Measurements from ENCODE around the gene PROCR.

The PROCR gene

DNA sequence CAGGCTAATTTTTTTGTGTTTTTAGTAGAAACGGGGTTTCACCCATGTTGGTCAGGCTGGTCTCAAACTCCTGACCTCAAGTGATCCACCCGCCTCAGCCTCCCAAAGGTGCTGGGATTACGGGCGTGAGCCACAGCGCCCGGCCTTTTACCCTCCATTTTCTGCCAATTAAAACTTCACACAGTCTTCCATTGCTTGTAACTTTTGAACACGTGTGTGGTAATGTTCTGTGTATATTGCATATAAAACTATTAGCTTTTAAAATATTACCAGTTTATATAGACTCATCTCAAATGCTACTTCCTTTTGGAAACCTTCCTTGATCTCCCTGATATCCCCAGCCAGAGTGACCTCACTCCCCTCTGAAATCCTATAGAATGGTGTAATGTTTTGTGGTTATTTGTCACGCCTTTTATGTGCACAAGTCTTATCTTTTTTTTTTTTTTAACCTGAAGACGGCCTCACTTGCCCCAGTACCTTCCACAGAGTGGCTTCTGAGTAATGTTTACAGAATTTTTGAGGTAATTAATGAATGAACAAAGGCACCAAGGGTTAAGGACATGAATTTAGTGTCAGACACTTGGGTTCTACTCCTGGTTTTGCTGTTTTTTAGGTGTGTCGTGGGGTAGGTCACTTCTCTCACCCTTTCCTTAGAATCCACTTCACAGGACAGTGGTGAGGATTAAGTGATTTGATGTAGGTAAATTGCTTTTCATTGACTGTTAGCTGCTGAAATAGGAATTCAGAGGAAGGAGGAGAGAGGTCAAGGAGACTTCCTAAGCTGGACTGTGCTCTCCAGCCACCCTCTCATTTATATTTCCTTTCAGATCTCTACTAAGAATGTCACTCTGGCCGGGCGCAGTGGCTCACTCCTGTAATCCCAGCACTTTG, 43.4 kb downstream of the PROCR start:
- DNase-seq (ENCODE audit: low spot score), result no peak
- Histone ChIP-seq H3K4me3 (ENCODE audit: severe bottlenecking) (no peak overlapping the region), H3K27me3 (ENCODE audit: insufficient read depth, poor library complexity, severe bottlenecking) (no peaks in the 10 kb centered on the region), H3K36me3 (ENCODE audit: low read depth) (no peaks in the 10 kb centered on the region), H3K4me1 (ENCODE audit: insufficient read depth, poor library complexity, severe bottlenecking) (peaks cover 11% of the 10 kb centered on the region), H3K9me3 (ENCODE audit: severe bottlenecking) (no peaks in the 10 kb centered on the region), H3K27ac (ENCODE audit: poor library complexity, severe bottlenecking) (peak overlapping the region; percentile 54)
- peak; percentile 82 for ATAC-seq (ENCODE audit: low read depth)
- TF ChIP-seq, protein P1, sequence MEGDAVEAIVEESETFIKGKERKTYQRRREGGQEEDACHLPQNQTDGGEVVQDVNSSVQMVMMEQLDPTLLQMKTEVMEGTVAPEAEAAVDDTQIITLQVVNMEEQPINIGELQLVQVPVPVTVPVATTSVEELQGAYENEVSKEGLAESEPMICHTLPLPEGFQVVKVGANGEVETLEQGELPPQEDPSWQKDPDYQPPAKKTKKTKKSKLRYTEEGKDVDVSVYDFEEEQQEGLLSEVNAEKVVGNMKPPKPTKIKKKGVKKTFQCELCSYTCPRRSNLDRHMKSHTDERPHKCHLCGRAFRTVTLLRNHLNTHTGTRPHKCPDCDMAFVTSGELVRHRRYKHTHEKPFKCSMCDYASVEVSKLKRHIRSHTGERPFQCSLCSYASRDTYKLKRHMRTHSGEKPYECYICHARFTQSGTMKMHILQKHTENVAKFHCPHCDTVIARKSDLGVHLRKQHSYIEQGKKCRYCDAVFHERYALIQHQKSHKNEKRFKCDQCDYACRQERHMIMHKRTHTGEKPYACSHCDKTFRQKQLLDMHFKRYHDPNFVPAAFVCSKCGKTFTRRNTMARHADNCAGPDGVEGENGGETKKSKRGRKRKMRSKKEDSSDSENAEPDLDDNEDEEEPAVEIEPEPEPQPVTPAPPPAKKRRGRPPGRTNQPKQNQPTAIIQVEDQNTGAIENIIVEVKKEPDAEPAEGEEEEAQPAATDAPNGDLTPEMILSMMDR (IDR thresholded peaks at IDR 0.05; ENCODE audit: poor library complexity, severe bottlenecking), result no peak

DNA sequence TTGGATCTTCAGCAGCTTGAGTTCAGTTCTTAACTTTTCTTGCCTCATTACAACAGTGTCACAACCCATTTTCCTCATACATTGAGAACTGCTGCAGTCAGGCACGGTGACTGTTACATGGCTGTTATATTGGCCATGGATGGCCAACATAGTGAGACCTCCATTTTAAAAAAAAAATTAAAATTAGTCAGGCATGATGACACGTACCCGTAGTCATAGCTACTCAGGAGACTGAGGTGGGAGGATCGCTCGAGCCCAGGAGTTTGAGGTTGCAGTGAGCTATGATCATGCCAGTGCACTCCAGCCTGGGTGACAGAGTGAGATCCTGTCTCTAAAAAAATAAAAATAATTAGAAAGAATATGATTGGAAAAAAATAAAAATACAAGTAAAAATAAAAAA, 44.7 kb downstream of the PROCR start:
- H3K27ac ChIP-seq (ENCODE audit: poor library complexity, severe bottlenecking), result no peak overlapping the region
- no peaks in the 10 kb centered on the region for H3K36me3 ChIP-seq (ENCODE audit: low read depth)

DNA sequence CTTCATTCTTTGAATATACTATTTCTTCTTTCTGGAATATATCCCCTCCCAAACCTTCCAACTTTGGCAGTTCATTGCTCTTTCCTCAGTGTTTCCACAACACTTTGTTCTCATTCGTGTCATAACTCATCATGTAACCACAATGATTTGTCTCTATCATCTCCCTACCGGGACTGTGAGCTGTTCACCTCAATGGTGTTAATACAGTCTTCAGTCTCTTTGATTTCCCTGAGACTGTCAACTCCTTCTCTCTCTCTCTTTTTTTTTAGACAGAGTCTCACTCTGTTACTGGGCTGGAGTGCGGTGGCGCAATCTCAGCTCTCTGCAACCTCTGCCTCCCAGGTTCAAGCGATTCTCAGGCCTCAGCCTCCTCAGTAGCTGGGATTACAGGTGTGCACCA, 52.1 kb downstream of the PROCR start:
- H3K4me3 ChIP-seq (ENCODE audit: severe bottlenecking), result no peak overlapping the region
- no peaks in the 10 kb centered on the region for H3K36me3 ChIP-seq (ENCODE audit: low read depth)
- DNase-seq (ENCODE audit: low spot score) (no peak), ATAC-seq (ENCODE audit: low read depth) (no peak)
- H3K9me3 ChIP-seq (ENCODE audit: severe bottlenecking), result no peaks in the 10 kb centered on the region
- no peaks in the 10 kb centered on the region for H3K4me1 ChIP-seq (ENCODE audit: insufficient read depth, poor library complexity, severe bottlenecking)
- H3K27ac ChIP-seq (ENCODE audit: poor library complexity, severe bottlenecking), result no peak overlapping the region
- TF ChIP-seq, protein P1 (IDR thresholded peaks at IDR 0.05; ENCODE audit: poor library complexity, severe bottlenecking), result no peak
- H3K27me3 ChIP-seq (ENCODE audit: insufficient read depth, poor library complexity, severe bottlenecking), result peaks cover 31% of the 10 kb centered on the region

More for the DNA sequence above, 44.7 kb downstream of the PROCR start:
- DNase-seq (ENCODE audit: low spot score) (no peak), ATAC-seq (ENCODE audit: low read depth) (no peak)
- Histone ChIP-seq H3K9me3 (ENCODE audit: severe bottlenecking) (no peaks in the 10 kb centered on the region), H3K4me3 (ENCODE audit: severe bottlenecking) (no peak overlapping the region), H3K27me3 (ENCODE audit: insufficient read depth, poor library complexity, severe bottlenecking) (no peaks in the 10 kb centered on the region), H3K4me1 (ENCODE audit: insufficient read depth, poor library complexity, severe bottlenecking) (peaks cover 11% of the 10 kb centered on the region)
- TF ChIP-seq, protein P1 (IDR thresholded peaks at IDR 0.05; ENCODE audit: poor library complexity, severe bottlenecking), result no peak

DNA sequence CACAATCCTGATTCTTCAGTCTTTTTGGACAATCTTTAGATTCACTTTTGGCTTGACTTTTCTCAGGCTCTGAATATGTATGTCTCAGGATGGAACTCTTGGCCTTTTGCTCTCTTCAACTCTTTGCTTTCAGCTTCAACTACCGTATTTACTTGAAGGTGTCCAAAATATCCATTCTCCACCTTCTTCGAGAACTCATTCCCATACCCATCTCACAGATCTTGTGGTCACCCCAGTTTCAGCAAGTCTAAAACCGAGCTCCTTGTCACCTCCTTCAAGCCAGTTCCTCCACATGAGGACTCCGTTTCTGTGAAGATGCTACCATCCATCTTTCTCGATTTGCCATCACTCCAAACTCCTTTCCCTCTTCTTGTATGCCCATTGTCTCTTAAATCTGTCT, 52.7 kb downstream of the PROCR start:
- Histone ChIP-seq H3K4me3 (ENCODE audit: severe bottlenecking) (no peak overlapping the region), H3K9me3 (ENCODE audit: severe bottlenecking) (no peaks in the 10 kb centered on the region), H3K4me1 (ENCODE audit: insufficient read depth, poor library complexity, severe bottlenecking) (no peaks in the 10 kb centered on the region), H3K27me3 (ENCODE audit: insufficient read depth, poor library complexity, severe bottlenecking) (peaks cover 31% of the 10 kb centered on the region), H3K27ac (ENCODE audit: poor library complexity, severe bottlenecking) (no peak overlapping the region), H3K36me3 (ENCODE audit: low read depth) (no peaks in the 10 kb centered on the region)
- TF ChIP-seq, protein P1 (IDR thresholded peaks at IDR 0.05; ENCODE audit: poor library complexity, severe bottlenecking), result no peak
- ATAC-seq (ENCODE audit: low read depth), result no peak
- DNase-seq (ENCODE audit: low spot score), result no peak
